HG02943 (cell line): ENCODE data around the gene LYST.
"Not testable (repeated sequence)": the region's sequence is repeated elsewhere in the genome, so short reads cannot be mapped to it uniquely, and the experiment has no call there.

Source experiments
- ATAC-seq: cut with Tn5 transposase; IDR thresholded peaks from one replicate; pipeline ENCODE4 v1.9.1; 2021; ENCODE audit warnings: mild to moderate bottlenecking, low read depth, moderate library complexity; ENCODE audit not compliant: unreplicated experiment

Gene LYST

GRCh38 chr1:235821361-235821981 is 45.2 kb downstream of the LYST start:
- no peak for ATAC-seq

DNA sequence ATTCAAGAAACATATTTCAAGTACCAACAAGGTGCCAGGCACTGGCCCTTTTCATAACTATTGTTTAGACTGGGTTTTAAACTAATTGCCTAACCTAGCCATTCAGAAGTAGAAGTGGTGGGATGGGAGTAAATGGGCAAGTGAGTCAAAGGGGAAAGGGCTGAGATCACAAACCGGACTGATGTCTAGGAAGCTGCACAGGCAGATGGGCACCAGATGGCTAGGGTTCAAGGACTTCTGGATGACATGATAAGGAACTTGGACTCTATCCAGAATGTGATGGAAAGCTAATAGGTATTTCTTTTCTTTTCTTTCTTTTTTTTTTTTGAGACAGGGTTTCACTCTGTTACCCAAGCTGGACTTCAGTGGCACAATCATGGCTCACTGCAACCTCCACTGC is 46.6 kb downstream of the LYST start:
- ATAC-seq = no peak

- ATAC-seq = no peak
Observed at GRCh38 chr1:235818632-235819136, 48.0 kb downstream of the LYST start.

GRCh38 chr1:235817101-235817728 is 49.5 kb downstream of the LYST start:
- no peak for ATAC-seq

DNA sequence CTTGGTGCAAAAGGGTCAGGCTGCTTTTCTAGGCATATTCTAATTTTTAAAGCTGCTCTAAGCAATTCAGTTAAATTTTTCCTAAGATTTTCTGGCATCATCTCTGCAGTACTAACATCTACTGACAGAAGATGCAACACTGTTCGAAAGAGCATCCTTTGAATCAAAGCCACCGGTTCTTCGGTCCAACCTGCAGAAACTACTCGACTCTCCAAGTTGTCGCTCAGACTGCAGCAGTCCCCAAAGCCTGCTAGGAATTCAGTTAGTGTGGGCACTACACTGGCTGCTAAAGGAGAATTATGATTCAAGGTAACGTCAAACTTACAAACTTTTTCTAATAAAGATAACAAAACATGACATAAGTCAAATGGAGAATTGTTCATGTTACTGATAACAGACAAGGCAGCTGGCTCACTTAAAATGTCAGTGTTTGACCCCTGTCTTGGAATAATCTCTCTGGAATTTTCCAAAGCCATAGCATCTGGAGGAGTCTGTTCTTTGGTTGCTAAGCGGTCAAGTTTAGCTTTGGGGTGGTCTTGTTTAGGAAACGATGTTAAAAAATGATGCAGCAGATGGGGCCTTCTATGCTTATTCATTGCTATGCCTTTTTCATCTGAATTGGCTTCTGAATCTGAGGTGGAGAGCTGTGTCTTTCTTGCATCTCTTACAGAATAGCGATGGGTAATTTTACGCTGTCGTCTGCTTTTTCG is 56.9 kb downstream of the LYST start:
- no peak for ATAC-seq

DNA sequence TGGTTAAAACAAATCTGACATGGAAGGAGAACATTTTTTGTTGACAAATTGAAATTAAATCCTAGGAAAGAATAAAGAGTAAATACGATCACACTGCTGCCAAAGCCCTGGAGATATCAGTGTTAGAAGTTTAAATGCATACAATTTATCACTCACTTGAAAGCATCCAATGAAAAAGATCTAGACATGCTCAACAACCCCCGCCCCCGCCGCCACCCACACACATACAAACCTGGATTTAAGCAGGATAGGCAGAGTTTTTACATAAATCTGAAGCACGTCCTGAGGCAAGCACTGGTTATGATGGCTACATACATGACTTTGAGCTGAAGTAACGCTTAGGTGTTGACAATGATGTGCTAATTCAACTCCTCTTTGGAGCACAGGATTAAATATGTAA is 58.5 kb downstream of the LYST start:
- ATAC-seq = no peak

DNA sequence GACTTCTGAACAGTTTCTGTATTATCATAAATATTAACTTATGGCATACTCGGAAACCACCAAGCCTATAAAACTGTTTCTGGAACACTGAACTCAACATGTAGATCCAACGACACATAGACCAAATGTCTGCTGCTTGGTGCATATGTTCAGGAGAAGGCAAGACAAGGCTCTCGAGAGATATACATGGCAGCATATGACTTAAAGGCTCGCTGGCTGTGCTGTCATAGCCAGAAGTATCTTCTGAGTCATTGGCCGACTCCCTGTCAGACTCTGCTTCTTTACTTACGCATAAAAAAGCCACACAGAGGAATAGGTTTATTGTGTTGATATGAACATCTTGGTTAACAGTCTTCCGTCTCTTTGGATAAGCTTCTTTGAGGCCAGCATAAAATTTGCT is 60.6 kb downstream of the LYST start:
- ATAC-seq = no peak

DNA sequence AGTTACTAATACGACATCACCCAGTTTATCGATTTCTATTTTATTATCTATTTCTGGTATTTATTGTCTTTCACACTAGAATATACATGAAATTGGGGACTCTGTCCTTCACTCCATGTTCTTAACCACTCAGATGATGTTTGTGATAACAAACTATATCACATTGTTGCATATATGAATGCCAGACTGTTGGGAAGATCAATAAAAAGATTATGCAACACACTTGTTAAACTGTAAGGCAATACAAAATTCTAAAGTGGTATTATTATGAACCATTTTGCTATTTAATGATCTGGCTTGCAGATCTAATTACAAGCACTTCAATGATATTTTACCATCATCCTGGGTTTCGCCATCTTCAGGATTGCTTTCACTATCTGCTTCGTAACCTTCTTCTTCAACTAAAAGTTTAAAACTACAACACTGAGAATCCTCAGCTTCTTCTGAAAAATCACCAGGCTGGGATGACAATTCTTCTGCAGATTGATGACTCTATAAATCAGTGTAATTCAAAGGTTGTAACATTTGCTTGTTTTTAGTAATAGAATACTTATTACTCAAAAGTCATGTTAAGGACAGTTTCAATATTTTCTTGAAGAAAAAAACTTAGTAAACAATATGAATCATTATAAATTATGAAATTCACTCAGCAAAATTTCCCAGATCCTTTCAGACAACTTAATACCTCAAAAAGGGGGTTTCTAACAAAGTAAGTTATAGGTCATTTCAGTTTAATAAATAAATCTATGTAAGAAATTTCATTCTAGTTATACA is 63.9 kb downstream of the LYST start:
- ATAC-seq = no peak

DNA sequence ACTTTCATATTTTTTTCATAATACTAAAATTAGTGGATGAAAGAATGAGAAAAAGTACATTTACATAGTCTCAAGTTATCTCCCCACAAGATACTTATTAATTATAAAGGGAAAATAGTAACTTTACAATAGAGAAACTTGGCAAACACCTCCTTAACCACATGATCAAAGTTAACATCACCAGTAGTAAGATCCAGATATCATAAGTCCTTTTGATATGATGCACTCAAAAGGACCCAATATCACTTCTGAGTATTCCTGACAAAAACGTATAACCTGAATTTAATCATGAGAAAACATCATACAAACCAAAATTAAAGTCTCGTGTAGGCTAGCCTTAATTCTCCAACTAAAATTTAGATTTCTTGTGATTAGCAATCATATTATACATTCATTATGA is 67.4 kb downstream of the LYST start:
- ATAC-seq = no peak

GRCh38 chr1:235791532-235792060 is 75.1 kb downstream of the LYST start:
- no peak for ATAC-seq

DNA sequence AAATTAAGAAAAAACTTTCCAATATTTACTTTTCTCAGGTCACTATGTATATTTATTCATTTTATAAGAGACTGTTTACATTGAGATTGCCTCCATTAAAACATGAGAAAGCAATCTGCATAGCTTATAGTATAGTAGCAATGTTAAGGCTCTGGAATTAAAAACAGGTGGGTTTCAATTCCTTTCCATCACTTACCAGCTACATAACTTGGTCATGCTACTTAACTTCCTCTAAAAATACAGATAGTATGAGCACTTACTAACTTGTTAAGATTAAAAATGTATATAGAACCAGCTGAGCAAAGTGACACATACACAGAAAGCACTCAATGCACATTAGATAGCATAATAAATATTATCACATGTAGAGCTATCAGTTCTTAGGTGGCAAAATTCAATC is 76.6 kb downstream of the LYST start:
- no peak for ATAC-seq

DNA sequence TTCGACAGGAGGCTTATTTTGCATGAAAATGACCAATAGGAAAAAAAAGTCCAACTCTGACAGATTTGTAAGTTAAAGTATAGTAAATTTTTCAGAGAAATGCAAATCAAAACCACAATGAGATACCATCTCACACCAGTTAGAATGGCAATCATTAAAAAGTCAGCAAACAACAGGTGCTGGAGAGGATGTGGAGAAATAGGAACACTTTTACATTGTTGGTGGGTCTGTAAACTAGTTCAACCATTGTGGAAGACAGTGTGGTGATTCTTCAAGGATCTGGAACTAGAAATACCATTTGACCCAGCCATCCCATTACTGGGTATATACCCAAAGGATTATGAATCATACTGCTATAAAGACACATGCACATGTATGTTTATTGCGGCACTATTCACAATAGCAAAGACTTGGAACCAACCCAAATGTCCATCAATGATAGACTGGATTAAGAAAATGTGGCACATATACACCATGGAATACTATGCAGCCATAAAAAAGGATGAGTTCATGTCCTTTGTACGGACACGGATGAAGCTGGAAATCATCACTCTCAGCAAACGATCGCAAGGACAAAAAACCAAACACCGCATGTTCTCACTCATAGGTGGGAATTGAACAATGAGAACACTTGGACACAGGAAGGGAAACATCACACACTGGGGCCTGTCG is 80.3 kb downstream of the LYST start:
- not testable (repeated sequence) for ATAC-seq

DNA sequence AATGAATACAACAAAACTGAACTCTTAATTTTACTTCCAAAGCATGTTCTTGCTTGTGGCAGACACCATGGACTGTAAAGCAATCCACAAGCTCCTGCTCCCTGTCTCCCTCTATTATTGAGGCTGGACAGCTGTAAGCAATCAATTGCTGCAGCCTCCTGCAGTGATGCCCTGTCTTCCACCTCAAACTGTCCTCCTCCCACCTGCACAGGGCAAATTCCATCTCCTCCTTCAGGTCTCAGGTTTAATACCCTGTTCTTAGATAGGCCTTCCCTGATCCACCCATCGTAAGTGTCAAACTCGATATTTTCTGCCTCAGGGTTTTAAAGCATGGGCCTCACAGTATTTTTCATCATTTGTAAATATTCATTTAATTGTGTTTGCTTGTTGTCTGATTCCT is 81.8 kb downstream of the LYST start:
- no peak for ATAC-seq

DNA sequence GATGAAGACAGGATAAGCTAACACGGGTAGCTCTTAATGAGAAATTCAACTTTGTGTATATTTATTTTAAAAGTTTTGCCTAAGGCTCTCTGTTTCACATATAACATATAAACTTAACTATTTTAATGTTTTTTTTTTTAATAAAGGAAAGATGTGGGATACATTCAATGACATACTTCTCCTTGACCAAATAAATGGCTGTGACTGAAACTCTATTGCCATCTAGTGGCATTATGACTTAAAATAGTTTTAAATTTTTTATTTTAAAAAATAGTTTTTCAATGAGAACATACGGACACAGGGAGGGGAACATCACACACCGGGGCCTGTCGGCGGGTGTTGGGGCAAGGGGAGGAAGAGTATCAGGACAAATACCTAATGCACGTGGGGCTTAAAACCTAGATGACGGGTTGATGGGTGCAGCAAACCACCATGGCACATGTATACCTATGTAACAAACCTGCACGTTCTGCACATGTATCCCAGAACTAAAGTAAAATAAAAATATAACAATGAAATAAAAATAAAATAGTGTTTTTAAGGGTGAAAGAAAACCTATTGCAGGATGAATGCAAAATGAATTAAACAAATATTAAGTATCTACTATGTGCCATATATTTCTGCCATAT is 83.4 kb downstream of the LYST start:
- ATAC-seq = no peak

DNA sequence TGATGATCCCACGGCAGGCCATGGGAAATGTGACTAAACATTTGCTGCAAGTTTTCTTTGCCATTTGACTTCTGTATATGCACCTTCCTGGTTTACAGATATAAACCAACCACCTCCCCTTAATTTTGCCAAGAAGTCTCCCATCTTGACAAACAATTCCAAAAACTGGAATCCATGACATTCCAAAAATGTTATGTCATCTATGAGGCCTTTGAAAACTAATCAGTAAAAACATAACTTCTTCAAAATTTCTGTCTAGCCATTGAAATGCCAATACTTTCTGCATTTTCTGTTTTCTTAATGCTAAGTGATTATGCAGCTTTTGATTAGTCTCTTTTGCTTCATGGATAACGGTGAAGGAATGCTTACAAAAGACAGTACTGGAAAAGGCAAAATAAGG is 84.1 kb downstream of the LYST start:
- no peak for ATAC-seq

DNA sequence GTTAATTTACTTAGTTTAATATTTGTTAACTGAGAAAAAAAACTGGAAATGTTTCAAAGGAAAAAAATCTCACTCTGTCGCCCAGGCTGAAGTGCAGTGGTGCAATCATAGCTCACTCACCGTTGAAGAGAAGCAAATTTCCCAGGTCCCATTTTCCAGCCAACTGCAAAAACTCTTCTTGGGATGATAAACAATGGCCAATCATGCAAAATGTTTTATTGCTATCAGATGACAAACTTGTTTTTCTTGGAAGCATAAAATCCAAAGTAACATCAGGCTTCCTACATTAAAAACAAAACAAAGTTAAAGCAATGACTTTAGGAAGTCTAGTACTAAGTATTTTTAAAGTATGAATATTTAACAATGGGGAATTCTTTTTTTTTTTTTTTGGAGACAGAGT is 84.9 kb downstream of the LYST start:
- no peak for ATAC-seq

GRCh38 chr1:235779770-235780169 is 86.9 kb downstream of the LYST start:
- no peak for ATAC-seq

- no peak for ATAC-seq
Observed at GRCh38 chr1:235776396-235776795, 90.3 kb downstream of the LYST start.

DNA sequence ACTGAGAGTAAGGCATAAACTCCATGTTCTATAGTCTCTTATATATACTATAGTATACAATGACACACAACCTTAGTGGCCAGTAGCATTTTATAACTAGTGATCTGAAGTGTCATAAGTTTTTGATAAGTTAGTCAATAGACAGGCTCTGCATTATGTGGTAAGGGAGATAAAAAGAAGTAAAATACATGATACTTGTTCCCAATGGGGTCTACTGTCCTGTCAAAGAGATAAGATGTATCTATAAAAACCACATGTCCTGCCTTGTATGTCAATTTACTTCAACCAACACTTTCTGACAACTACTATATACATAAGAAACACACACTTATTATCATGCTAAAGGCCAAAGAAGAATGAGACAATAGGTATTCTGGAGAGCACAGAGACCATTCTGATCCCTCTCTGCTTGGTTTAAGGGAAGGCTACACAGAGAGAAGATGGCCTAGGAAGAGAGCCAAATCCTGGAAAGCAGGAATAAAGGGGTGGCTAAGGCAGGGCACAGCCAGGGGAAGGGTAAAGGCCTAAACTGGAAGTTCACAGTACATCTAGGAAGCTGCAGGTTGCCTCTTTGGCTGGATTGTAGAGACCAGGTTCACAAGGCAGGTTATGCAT is 91.4 kb downstream of the LYST start:
- ATAC-seq = no peak
